ENCODE measurements around the gene PERP.

- TF ChIP-seq CTCF (conservative IDR thresholded peaks at IDR 0.05; ENCODE audit: low read depth, low read length) (no peak), NFE2L2 (IDR thresholded peaks at IDR 0.05; ENCODE audit: low read depth, low read length) (no peak), RAD21 (IDR thresholded peaks at IDR 0.05; ENCODE audit: low read length) (no peak), POLR2A (IDR thresholded peaks at IDR 0.05; ENCODE audit: low read depth, low read length) (no peak), RFX5 (IDR thresholded peaks at IDR 0.05; ENCODE audit: low read depth, low read length) (no peak), CEBPB (IDR thresholded peaks at IDR 0.05; ENCODE audit: low read depth, low read length) (no peak), SMC3 (IDR thresholded peaks at IDR 0.05; ENCODE audit: low read depth, low read length) (no peak), RCOR1 (IDR thresholded peaks at IDR 0.05; ENCODE audit: insufficient replicate concordance, low read length) (no peak), CHD1 (IDR thresholded peaks at IDR 0.05; ENCODE audit: low read depth, low read length) (no peak), ELK1 (IDR thresholded peaks at IDR 0.05; ENCODE audit: borderline replicate concordance, low read depth, low read length) (no peak), MXI1 (IDR thresholded peaks at IDR 0.05; ENCODE audit: borderline replicate concordance, low read depth, low read length) (no peak), USF2 (IDR thresholded peaks at IDR 0.05; ENCODE audit: low read depth, low read length) (no peak), FOS (IDR thresholded peaks at IDR 0.05; ENCODE audit: low read depth, low read length) (no peak)
Measured at GRCh38 chr6:138063726-138064125, 43.5 kb downstream of the PERP start.
